Gastrocnemius medialis (tissue), 4 donors: ENCODE results near the gene AK8.

ENCODE experiments used
- POLR2A ChIP-seq, 2 donors: fragments of 450-650 bp; IDR thresholded peaks; one replicate each; pipeline ENCODE4 v1.6.1; 2017; ENCODE audit warnings: antibody characterized with exemption in 2 of 2, mild to moderate bottlenecking in 2 of 2, moderate library complexity in 2 of 2
- TF ChIP-seq, protein P1 (sequence below), 5 experiments: fragments of 450-650 bp in 3 of 5; fragments of 200-600 bp in 2 of 5; sonication (generic) in 2 of 5; IDR thresholded peaks in 4 of 5; conservative IDR thresholded peaks in 1 of 5; 1 replicate in 4 of 5; 2 replicates in 1 of 5; pipeline ENCODE4 v1.5.1; 2016 to 2019; ENCODE audit warnings: antibody characterized with exemption in 5 of 5, mild to moderate bottlenecking in 3 of 5, moderate library complexity in 3 of 5

DNA sequence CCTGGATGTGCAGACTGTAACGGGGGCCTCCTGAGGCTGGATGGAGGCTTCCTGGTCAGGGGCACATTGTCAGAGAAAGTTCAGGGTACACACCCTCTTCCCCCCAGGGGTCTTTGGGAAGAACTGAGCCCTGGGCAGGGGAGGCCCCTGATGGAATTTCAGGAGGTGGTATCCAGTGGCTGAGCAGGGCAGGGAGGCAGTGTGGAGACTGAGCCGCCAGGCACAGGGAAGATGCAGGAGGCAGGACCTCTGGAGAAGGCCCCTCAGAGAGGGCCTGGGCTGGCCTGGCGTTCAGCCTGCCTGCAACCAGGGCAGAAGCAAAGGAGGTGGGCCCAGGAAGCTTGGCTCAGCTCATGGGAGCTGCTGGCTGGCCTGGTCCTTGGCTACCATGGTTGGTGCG is 154.3 kb downstream of the AK8 start:
- TF ChIP-seq, protein P1, sequence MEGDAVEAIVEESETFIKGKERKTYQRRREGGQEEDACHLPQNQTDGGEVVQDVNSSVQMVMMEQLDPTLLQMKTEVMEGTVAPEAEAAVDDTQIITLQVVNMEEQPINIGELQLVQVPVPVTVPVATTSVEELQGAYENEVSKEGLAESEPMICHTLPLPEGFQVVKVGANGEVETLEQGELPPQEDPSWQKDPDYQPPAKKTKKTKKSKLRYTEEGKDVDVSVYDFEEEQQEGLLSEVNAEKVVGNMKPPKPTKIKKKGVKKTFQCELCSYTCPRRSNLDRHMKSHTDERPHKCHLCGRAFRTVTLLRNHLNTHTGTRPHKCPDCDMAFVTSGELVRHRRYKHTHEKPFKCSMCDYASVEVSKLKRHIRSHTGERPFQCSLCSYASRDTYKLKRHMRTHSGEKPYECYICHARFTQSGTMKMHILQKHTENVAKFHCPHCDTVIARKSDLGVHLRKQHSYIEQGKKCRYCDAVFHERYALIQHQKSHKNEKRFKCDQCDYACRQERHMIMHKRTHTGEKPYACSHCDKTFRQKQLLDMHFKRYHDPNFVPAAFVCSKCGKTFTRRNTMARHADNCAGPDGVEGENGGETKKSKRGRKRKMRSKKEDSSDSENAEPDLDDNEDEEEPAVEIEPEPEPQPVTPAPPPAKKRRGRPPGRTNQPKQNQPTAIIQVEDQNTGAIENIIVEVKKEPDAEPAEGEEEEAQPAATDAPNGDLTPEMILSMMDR (IDR thresholded peaks at IDR 0.05 in 4 of 5, conservative IDR thresholded peaks at IDR 0.05 in 1 of 5), result no peak
- TF ChIP-seq POLR2A (IDR thresholded peaks at IDR 0.05), result no peak
